Measurements from ENCODE around the gene GDF11.

- TF ChIP-seq, protein P1, sequence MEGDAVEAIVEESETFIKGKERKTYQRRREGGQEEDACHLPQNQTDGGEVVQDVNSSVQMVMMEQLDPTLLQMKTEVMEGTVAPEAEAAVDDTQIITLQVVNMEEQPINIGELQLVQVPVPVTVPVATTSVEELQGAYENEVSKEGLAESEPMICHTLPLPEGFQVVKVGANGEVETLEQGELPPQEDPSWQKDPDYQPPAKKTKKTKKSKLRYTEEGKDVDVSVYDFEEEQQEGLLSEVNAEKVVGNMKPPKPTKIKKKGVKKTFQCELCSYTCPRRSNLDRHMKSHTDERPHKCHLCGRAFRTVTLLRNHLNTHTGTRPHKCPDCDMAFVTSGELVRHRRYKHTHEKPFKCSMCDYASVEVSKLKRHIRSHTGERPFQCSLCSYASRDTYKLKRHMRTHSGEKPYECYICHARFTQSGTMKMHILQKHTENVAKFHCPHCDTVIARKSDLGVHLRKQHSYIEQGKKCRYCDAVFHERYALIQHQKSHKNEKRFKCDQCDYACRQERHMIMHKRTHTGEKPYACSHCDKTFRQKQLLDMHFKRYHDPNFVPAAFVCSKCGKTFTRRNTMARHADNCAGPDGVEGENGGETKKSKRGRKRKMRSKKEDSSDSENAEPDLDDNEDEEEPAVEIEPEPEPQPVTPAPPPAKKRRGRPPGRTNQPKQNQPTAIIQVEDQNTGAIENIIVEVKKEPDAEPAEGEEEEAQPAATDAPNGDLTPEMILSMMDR (IDR thresholded peaks at IDR 0.05): no peak
- TF ChIP-seq POLR2A (IDR thresholded peaks at IDR 0.05): no peak
Observed at GRCh38 chr12:55745361-55746173, 2.6 kb downstream of the GDF11 start.
